MCF 10A (cell line): ENCODE measurements around the gene CAPN7. TPM values are rescaled to one million over a fixed set of nuclear protein-coding genes. Genes with fewer than 3 reads are reported as not detected.

Experiments
- BruUV-seq: library from RNA; stranded (reverse); fragments of 400-500 nt; replicated peaks from 2 replicates; lab custom pipeline; 2021; lab: Mats Ljungman, UMichigan
- CTCF ChIA-PET: fragments of 300-600 bp; sonication (Branson Sonifier 250); formaldehyde crosslinking; extraction: SDS; loops from one replicate; lab custom pipeline; 2021; ENCODE audit warnings: antibody characterized with exemption, inconsistent platforms; lab: Yijun Ruan, JAX
- POLR2A ChIA-PET: fragments of 300-600, 350-650 bp; sonication (Branson Sonifier 250); formaldehyde crosslinking; extraction: SDS; loops from one replicate; lab custom pipeline; 2020; ENCODE audit warnings: antibody characterized with exemption, inconsistent platforms; lab: Yijun Ruan, JAX
- DNase-seq: peaks from one replicate; pipeline ENCODE4 v3.0.0-alpha.2; 2018; ENCODE audit not compliant: unreplicated experiment
- H3K27ac Mint-ChIP-seq: one replicate; pipeline ENCODE4 v1.8.0; 2022; ENCODE audit warnings: mild to moderate bottlenecking, low read depth, mixed read lengths; ENCODE audit not compliant: unreplicated experiment
- H3K27me3 Mint-ChIP-seq: one replicate; pipeline ENCODE4 v1.8.0; 2022; ENCODE audit warnings: mixed read lengths; ENCODE audit not compliant: insufficient read depth, unreplicated experiment
- H3K36me3 Mint-ChIP-seq: one replicate; pipeline ENCODE4 v1.8.0; 2022; ENCODE audit warnings: mild to moderate bottlenecking, moderate library complexity, mixed read lengths; ENCODE audit not compliant: insufficient read depth, unreplicated experiment
- H3K4me1 Mint-ChIP-seq: one replicate; pipeline ENCODE4 v1.8.0; 2022; ENCODE audit warnings: mixed read lengths; ENCODE audit not compliant: insufficient read depth, unreplicated experiment
- H3K4me3 Mint-ChIP-seq: one replicate; pipeline ENCODE4 v1.8.0; 2022; ENCODE audit warnings: mild to moderate bottlenecking, moderate library complexity, mixed read lengths; ENCODE audit not compliant: unreplicated experiment
- H3K9me3 Mint-ChIP-seq: one replicate; pipeline ENCODE4 v1.8.0; 2022; ENCODE audit warnings: mixed read lengths; ENCODE audit not compliant: unreplicated experiment
- CTCF ChIP-seq: fragments of 200-600 bp; IDR thresholded peaks from one replicate; pipeline ENCODE4 v1.8.0; 2022; ENCODE audit warnings: antibody characterized with exemption, mild to moderate bottlenecking; ENCODE audit not compliant: unreplicated experiment
- intact Hi-C: fragments of 100-400 bp; cut with micrococcal nuclease; formaldehyde crosslinking; loops from 2 replicates; pipeline ENCODE4 v1.14.1; 2022
- total RNA-seq: library from RNA; stranded (reverse); gene quantifications from 2 replicates; pipeline ENCODE4 v1.2.3, GENCODE V29; 2022

CAPN7 gene
- total RNA-seq, 1 experiment from 2014 or later, result 48.4 TPM

GRCh38 chr3:15241341-15241740 lies 35.3 kb downstream of the CAPN7 start:
- no peaks in the 10 kb centered on the region for H3K27me3 Mint-ChIP-seq
- no peaks in the 10 kb centered on the region for H3K9me3 Mint-ChIP-seq
- H3K27ac Mint-ChIP-seq, result no peak overlapping the region
- CTCF ChIA-PET, result interaction anchor here (1.0 kb wide), 1 partner anchor 19 kb away, joined by 4 read pairs; no protein-coding TSS in a partner anchor
- H3K4me1 Mint-ChIP-seq, result no peaks in the 10 kb centered on the region
- DNase-seq, result no peak
- peaks cover 84% of the 10 kb centered on the region for H3K36me3 Mint-ChIP-seq
- BruUV-seq, result no TSS peak
- POLR2A ChIA-PET, result interaction anchor here (1.7 kb wide), 1 partner anchor 34 kb away, joined by 3 read pairs; no protein-coding TSS in a partner anchor
- intact Hi-C loops, result no loop called here
- peak; percentile 23 for TF ChIP-seq CTCF
- no peak overlapping the region for H3K4me3 Mint-ChIP-seq

DNA sequence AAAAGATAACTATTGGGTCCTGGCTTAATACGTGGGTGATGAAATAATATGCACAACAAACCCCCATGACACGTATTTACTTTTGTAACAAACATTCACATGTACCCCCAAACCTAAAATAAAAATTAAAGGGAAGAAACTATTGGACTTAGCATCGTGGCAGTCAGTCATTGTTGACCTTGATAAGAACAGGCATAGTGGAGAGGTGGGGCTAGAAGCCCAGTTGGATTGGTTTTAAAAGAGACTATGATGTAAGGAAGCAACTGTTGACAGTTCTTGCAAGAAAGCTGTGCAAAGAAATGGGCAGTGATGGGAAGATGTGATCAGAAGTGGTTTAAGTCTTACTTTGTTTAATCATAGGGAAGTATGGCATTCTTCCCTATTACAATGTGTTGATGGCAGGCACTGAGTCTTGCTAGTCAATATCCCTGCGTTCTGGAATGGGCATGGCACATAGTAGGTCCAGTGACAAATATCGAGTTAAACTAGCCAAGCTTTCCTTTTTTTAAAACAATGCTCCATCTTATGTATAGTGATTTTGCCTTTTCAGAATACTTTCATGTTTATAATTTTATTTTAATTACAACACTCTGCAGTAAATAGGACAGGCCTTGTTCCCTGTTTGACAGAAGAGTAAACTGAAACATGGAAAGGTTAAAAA lies 37.9 kb downstream of the CAPN7 start:
- H3K4me3 Mint-ChIP-seq, result no peak overlapping the region
- no peak for TF ChIP-seq CTCF
- H3K9me3 Mint-ChIP-seq, result no peaks in the 10 kb centered on the region
- BruUV-seq, result no TSS peak
- CTCF ChIA-PET, result interaction anchor here (1.0 kb wide), 1 partner anchor 135 kb away, joined by 5 read pairs; no protein-coding TSS in a partner anchor
- H3K27me3 Mint-ChIP-seq, result no peaks in the 10 kb centered on the region
- no peak for DNase-seq
- H3K4me1 Mint-ChIP-seq, result no peaks in the 10 kb centered on the region
- POLR2A ChIA-PET, result no interaction called here
- intact Hi-C loops, result no loop called here
- peaks cover 87% of the 10 kb centered on the region for H3K36me3 Mint-ChIP-seq
- peak overlapping the region; percentile 26 for H3K27ac Mint-ChIP-seq

- DNase-seq, result no peak
- POLR2A ChIA-PET, result interaction anchor here (1.4 to 1.6 kb wide), 2 partner anchors 11 to 40 kb away, joined by 3 to 5 read pairs; partner anchors contain the start of gene CAPN7
- no peaks in the 10 kb centered on the region for H3K27me3 Mint-ChIP-seq
These were observed 40.1 kb downstream of the CAPN7 start for GRCh38 chr3:15246186-15246585.

More at GRCh38 chr3:15246186-15246585, 40.1 kb downstream of the CAPN7 start:
- Mint-ChIP-seq H3K4me3 (no peak overlapping the region), H3K9me3 (no peaks in the 10 kb centered on the region), H3K27ac (no peak overlapping the region), H3K4me1 (no peaks in the 10 kb centered on the region), H3K36me3 (peaks cover 86% of the 10 kb centered on the region)
- TF ChIP-seq CTCF, result no peak
- CTCF ChIA-PET, result interaction anchor here (0.7 to 1.6 kb wide), 4 partner anchors 19 to 138 kb away, joined by 3 to 4 read pairs (median 3); partner anchors contain the start of gene SH3BP5
- BruUV-seq, result no TSS peak
- intact Hi-C loops, result no loop called here
